GM10266 (cell line): ENCODE data around the gene DIP2C.
"Not testable (repeated sequence)": the region's sequence is repeated elsewhere in the genome, so short reads cannot be mapped to it uniquely, and the experiment has no call there.

ENCODE experiments used
- DNase-seq: peaks from one replicate; pipeline ENCODE4 v3.0.0; 2012; ENCODE audit errors: extremely low spot score
- TF ChIP-seq, protein P1 (sequence below): IDR thresholded peaks from 2 replicates; pipeline ENCODE4 v1.5.1; 2012; ENCODE audit warnings: mild to moderate bottlenecking, low read depth; ENCODE audit not compliant: control insufficient read depth, insufficient read depth; ENCODE audit errors: missing control alignments

DIP2C gene

DNA sequence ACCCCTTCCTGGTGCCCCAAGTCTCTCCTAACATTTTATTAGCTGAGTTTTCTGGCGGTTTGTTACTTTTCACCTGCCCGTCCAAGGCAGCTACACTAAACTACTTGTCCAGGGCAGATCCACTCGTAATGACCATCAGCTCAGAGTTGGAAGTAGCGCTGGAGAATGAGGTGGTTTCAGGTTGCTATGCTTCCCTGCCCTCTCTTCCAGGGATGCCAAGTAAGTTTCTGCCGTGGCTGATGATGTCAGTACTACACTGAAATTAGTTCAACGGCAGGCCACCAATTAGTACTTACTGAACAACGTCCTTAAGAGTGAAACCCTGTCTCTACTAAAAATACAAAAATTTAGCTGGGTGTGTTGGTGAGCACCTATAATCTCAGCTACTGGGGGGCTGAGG, 55.2 kb downstream of the DIP2C start:
- TF ChIP-seq, protein P1, sequence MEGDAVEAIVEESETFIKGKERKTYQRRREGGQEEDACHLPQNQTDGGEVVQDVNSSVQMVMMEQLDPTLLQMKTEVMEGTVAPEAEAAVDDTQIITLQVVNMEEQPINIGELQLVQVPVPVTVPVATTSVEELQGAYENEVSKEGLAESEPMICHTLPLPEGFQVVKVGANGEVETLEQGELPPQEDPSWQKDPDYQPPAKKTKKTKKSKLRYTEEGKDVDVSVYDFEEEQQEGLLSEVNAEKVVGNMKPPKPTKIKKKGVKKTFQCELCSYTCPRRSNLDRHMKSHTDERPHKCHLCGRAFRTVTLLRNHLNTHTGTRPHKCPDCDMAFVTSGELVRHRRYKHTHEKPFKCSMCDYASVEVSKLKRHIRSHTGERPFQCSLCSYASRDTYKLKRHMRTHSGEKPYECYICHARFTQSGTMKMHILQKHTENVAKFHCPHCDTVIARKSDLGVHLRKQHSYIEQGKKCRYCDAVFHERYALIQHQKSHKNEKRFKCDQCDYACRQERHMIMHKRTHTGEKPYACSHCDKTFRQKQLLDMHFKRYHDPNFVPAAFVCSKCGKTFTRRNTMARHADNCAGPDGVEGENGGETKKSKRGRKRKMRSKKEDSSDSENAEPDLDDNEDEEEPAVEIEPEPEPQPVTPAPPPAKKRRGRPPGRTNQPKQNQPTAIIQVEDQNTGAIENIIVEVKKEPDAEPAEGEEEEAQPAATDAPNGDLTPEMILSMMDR: no peak
- no peak for DNase-seq

DNA sequence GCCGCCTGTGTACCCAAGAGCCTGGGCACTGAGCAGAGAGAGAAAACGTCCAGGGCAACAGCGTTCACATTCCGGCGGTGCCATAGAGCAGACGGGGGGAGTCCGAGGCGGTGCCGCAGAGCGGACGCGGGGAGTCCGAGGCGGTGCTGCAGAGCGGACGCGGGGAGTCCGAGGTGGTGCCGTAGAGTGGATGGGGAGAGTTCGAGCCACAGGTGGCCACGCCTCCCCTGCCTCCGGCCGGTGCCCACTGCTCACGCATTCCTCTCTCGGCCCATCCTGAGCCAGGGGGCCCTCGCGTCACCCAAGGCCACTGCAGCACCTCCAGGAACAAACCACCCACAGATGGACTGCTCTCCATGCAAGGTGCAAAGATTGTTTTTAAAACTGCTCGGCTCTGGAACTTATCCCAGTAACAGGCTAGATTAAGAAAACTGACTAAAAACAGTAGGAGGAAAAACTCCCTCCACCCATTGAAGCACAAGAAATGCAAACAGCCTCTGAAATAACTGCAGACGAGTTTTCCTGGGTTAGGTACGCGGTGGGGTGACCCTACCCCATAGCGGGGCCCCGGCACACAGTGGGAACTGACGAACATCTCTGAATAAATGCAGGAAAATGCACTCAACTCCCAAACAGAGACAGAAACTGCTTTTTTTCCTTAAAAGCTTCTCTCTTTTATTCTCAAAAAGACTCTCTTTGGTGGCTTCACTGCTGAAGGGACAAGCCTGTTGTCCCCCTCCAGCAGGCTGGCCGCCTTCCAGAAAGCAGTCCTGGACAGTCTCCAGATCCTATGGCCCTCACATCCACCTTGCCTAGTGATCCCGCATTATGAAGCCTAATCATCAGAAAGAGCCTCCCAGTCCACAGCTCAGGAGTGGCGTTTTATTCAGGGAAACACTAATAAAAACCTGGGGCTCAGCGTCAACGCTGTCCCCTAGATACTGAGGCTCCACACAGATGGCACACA, 55.9 kb downstream of the DIP2C start:
- TF ChIP-seq, protein P1: no peak
- no peak for DNase-seq

DNA sequence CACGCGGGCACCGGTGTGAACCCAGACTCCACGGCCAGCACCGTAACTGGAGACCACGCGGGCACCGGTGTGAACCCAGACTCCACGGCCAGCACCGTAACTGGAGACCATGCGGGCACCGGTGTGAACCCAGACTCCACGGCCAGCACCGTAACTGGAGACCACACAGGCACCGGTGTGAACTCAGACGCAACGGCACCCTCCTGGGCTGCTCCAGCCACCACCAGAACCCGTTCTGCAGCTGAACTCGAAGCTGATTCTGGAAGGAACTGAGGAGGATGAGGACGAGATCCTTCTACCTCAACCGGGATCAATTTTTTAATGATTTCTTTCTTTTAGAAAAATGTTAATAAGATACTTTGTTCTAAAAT, 56.7 kb downstream of the DIP2C start:
- not testable (repeated sequence) for DNase-seq

DNA sequence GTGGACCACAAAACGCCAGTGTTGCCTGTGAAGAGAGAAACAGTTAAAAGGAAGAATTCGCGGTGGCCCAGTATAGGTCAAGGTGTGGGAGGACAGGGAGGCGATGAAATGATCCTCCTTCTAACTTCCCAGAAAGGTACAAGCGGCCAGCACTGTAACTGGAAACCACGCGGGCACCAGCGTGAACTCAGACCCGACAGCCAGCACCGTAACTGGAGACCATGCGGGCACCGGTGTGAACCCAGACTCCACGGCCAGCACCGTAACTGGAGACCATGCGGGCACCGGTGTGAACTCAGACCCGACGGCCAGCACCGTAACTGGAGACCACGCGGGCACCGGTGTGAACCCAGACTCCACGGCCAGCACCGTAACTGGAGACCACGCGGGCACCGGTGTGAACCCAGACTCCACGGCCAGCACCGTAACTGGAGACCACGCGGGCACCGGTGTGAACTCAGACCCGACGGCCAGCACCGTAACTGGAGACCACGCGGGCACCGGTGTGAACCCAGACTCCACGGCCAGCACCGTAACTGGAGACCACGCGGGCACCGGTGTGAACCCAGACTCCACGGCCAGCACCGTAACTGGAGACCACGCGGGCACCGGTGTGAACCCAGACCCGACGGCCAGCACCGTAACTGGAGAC, 57.2 kb downstream of the DIP2C start:
- not testable (repeated sequence) for DNase-seq

DNA sequence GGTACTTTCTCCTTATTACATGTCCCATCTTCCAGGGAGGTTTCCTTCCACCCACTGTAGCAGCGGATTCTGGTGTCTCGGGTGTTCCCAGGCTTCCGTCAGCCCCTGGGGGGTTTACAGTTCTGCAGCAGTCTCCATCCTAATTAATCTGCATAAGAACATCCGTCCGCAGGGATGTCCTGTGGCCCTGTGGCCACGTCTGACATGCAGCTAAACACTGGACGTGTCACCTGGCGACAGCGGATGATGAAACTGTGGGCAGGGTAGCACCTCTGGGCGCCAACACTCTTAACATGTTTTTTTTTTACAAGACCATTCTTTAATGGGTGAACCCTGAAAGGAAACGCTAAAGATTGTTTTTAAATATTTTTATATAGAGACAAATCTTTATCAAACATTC, 58.2 kb downstream of the DIP2C start:
- TF ChIP-seq, protein P1: no peak

DNA sequence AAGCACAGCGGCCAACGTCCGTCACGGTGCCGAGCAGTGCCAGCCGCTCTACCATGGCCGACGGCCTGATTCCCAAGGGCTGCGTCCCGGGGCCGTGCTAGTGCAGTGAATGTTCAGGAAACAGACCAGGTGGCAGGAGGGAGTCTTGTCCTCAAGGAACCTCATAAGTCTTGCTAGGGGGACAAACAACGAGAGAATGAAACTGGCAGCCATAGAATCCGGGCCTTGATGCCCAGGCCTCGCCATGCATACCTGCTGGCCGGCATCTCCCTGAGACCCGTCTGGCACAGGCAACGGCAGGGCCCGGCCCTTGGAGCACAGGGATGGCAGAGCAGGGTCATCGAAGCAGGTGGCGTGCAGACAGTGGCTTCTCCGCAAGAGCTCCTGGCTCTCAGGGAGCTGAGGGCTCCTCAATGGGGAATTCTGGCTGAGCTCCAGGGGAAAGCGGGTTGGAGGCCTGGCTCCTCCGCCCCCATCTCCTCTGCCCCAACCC, 58.8 kb downstream of the DIP2C start:
- TF ChIP-seq, protein P1: no peak
- DNase-seq: no peak

More for the DNA sequence above, 58.2 kb downstream of the DIP2C start:
- no peak for DNase-seq

DNA sequence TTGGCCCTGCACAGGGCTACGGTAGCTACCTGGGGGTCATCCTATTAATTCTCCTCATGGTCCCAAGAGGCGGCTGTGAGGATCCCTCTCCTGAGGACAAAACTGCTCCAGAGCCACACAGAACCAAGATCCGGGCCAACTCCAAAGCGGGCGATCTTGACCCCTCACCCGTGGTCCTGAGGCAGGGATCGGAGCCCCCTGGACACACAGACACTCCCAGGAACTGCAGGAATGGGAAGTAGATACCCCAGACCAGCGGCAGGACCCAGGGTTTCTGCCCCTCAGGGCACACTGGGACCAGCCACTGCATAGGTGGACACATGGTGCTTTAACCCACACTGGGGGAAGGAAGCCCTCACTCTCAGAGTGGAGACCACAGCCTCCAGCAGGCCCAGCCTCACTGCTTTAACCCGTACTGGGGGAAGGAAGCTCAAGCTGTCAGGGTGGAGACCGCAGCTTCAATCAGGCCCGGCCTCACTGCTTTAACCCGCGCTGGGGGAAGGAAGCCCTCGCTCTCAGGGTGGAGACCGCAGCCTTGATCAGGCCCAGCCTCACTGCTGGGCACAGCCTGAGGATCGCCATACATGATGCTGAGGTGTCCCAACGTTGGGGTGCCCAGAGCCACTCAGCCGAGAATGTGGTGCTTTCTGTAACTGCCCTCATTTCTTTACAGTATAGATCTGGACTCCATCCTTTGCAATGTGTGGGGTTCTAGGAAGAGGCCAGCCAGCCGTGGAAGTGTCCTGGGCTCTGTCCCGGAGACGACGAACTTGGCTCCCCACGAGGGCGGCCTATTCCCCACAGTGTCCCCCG, 60.1 kb downstream of the DIP2C start:
- TF ChIP-seq, protein P1: no peak
- DNase-seq: no peak
